ENCODE data around the gene DTWD1.

DNA sequence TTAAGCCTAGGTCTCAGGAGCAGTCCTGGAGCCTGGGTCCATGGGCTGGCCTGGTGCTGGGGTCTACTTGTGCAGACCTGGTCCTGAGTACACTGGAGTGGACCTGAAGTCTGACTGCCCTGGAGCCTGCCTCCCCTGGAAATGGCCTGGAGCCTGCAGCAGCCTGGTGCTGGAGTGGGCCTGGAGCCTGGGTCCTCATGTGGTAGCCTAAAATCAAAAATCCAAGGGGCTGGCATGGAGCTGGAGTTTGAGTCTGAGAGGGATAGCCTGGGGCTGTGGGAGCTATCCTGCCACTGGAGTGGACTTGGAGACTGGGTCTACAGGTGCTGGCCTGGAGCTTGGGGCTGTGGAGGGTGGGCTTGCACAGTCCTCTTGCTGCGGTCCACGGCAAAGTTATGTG is 15.3 kb upstream of the DTWD1 start:
- TF ChIP-seq, protein P1, sequence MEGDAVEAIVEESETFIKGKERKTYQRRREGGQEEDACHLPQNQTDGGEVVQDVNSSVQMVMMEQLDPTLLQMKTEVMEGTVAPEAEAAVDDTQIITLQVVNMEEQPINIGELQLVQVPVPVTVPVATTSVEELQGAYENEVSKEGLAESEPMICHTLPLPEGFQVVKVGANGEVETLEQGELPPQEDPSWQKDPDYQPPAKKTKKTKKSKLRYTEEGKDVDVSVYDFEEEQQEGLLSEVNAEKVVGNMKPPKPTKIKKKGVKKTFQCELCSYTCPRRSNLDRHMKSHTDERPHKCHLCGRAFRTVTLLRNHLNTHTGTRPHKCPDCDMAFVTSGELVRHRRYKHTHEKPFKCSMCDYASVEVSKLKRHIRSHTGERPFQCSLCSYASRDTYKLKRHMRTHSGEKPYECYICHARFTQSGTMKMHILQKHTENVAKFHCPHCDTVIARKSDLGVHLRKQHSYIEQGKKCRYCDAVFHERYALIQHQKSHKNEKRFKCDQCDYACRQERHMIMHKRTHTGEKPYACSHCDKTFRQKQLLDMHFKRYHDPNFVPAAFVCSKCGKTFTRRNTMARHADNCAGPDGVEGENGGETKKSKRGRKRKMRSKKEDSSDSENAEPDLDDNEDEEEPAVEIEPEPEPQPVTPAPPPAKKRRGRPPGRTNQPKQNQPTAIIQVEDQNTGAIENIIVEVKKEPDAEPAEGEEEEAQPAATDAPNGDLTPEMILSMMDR (IDR thresholded peaks at IDR 0.05), result no peak
- TF ChIP-seq EZH2 (IDR thresholded peaks at IDR 0.05; ENCODE audit: borderline replicate concordance, insufficient read depth, low read depth, low read length, poor library complexity, severe bottlenecking), result no peak

Data from B cell (primary cell).